ENCODE measurements around the gene SHISAL1.
"Not testable (repeated sequence)": the region's sequence is repeated elsewhere in the genome, so short reads cannot be mapped to it uniquely, and the experiment has no call there.

The SHISAL1 gene

DNA sequence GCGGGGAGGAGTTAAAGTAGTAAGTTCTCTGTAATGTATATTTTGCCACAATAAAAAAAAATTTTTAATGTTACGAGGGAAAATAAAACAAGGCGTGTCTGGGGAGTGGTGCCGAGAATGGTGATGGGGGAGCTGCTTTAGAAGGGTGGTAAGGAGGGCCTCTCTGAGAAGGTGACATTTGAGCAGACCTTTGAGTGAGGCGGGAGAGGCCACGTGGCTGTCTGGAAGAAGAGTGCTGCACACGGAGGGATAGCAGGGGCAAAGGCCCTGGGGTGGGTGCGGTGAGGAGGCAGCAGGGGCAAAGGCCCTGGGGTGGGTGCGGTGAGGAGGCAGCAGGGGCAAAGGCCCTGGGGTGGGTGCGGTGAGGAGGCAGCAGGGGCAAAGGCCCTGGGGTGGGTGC, 10.4 kb downstream of the SHISAL1 start:
- DNase-seq (ENCODE audit: low spot score), result not testable (repeated sequence)

DNA sequence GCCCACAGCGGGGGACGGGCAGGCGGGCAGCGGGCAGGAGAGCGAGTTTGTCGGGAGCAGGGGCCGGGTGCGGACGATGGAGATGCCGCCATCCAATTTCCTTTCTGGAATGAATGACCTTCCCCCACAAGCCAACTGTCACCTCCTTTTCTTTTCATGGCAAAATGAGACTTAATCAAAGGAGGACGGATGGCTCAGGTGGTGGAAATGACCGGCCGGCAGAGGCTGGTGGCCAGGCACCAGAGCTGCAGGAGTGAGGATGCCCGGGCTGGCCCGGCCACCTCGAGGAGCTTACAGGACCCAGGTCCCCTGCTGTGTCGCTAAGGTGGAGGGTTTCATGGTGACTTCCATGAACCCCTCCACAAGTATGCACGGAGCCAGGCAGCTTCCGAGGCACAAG, 11.7 kb downstream of the SHISAL1 start:
- no peak for DNase-seq (ENCODE audit: low spot score)

DNA sequence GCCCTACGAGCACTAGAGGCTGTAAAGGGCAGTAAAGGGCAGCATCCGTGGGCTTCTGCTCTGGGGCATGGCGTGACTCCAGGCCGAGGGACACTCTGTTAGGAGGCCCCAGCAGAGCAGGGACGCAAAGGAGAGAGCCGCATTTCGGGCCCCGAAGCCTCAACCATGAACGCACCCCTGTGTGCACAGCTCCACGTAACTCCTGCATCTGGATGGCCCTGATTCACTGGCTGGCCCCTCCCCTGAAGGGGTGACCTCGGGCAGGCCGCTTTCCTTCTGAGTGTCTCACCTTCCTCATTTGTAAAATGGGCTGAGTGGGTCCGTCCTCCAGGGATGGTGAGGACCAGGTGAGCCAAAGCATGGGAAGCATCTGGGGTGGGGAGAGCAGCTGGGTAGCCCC, 13.6 kb downstream of the SHISAL1 start:
- DNase-seq (ENCODE audit: low spot score), result no peak

DNA sequence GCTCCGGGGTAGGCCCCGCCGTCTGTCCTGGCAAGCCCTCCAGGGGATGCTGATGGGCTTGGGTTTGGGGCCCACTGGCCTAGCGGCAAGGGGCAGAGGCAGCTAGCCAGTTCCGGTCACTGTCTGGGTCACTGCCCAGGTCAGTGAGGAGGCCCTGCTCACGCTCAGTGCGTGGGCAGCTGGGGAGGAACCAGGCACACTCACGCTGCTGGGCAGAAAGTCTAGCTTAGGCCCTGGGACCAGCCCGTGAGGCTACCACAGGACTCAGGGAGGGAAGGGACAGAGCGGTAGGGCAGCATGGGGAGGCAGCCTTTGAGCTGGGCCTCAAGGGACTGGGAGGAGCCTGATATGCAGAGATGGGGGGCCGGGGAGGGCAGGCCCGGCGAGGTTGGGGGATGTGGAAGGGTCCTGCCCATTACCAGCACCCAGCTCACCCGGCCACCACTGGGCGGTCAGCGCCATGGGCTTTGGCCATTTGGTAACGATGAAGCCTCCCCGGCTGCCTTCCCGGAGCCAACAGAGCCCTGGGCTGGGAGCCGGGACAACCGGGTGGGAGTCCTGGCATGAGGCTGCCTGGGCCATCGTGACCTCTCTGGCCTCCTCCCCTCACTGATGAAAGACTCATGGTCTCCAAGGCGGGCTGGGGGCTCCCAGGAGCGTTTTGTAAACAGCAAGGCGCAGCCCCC, 14.2 kb downstream of the SHISAL1 start:
- no peak for DNase-seq (ENCODE audit: low spot score)

DNA sequence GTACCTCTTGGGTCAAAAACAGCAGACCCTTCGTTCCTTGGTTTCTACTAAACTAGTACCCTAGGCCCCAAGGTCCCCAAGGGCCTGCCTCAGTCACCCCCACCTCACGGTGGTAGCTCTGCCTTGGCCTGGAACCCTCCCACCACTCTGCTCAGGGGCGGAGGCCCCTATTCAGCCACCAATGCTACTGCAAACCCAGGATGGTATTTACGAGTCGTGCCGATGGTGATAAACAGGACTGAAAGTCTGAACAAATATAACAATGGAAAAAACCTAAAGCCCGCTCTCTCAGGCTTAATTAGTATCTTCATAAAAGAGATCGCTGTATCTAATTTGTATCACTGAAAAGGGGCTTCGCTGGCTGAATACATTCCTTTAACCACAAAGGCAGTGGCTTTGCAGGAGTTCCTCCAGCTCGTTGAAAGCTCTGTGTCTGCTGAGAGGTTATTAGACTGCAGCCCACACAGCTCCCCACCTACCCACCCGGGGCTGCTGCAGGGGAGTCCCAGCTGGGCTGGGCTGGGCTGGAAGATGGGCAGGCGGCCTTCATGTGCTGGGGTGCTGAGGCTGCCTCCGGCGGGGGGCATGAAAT, 15.2 kb downstream of the SHISAL1 start:
- DNase-seq (ENCODE audit: low spot score), result no peak

DNA sequence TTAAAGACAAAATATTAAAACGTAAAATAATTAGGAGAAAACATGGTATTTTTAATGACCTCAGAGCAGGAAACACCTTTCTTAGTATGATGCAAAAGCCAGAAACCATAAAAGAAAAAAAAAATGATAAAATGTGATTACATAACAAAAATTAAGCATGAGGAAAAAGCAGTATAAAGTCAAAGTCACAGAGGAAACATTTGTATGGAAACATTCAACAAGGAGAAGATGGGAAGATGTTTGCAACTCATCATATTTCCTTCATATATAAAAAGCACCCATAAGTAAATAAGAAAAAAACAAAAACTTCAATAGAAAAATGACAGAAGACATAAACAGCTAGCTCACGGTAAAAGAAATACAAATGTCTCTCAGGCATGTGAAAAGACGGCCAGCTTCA, 17.3 kb downstream of the SHISAL1 start:
- DNase-seq (ENCODE audit: low spot score), result no peak

DNA sequence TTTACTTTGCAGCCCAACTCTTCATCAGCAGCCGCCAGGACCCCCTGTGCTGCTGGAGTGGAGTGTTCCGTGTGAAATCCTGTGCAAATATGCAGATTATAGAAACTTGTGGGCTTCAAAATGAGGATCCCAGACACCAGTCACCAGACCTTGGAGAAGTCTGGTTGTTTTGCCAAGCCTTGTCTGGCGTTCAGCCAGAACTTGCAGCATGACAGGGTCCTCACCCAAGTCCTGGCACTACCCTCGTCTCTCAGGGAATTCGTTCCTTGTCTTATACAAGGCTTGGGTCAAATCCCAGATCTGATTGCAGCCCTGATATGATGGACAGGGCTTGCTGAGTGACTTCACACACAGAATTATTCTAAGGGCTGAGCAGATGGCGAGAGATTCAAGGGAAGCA, 18.9 kb downstream of the SHISAL1 start:
- DNase-seq (ENCODE audit: low spot score), result no peak

DNA sequence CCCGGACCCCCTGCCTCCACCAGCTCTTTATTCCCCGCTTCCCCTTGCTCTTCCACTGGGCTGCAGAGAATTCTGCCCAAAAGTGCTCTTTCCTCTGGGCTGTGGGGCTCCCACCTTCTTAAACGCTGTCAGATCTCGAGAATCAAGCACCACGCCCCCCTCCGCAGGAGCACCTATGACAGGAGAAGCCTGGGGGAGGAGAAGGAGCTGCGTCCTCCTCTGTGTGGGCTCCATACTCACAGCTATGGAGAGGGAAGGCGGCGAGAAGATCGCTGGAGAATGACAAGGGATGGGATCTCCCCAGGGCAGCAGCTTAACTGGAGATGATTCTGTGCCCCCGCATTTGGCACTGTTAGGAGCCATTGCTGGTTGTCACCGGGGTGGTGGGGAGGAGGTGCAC, 19.7 kb downstream of the SHISAL1 start:
- no peak for DNase-seq (ENCODE audit: low spot score)

DNA sequence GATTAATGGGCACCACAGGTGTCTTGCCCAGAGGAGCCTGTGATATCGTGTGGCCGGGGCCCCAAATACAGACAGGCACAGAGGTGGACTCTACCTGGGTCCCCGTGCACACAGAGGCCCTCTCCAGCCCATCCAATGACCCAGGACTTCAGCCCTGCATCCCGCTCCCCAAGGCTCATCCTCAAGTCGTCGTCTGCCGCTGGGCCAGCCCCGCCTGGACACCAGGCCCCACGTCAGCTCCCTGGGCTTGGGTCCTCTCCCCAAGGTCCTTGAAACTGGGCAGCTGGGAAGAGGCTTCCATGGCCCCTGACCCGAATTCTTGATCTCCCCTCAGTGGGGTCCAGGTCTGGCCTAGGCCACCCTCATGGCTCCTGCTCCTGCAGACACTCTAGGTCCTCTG, 20.2 kb downstream of the SHISAL1 start:
- DNase-seq (ENCODE audit: low spot score), result no peak

DNA sequence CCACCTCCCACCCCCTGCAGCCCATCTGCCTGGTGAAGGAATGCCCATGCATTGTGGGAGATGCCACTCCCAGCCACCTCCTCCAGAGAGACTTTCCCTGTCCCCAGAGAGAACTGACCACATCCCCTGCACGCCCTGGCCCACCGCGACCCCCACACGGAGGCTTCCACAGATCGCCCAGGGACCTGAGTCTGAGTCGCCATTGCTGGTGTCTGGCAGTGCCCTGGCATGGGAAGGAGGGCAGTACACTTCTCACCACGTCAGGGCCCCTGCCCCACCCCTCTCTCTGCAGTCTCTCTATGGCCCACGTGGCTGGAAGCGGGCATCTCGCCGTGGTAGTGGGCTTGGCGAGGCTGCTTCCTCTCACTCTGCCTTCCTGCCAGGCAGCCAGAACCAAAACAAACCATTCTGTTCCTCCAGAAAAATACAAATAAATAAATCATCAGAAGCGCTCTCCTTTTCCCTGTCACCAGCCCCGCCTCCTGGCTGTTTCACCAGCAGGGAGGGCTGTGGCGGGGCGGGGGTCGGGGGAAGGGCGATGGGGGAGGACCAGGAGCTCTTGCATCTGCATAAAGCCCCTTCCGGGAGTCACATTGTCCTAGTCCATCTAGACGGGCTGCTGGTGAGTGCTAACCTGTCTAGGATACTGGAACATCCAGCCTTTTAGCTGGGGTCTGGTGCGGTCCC, 20.9 kb downstream of the SHISAL1 start:
- no peak for DNase-seq (ENCODE audit: low spot score)

DNA sequence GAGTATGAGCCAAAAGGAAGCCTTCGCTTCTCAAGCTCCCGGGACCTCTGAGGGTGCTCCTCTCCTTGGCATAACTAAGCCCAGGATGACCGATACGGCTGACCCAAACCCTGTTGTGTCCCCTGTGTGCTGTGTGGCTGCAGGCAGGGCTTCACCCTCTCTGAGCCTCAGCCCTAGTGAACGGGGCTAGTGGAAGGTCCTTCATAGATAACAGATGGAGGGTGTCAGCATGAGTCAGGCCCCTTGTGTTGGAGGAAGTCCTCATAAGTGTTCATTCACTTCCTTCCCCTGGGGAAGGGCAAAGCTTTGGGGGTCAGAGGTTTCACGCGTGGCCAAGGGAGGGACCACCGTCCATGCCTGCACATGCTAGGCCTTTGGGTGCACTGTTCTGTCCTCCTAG, 21.5 kb downstream of the SHISAL1 start:
- peak; percentile 15 for DNase-seq (ENCODE audit: low spot score)

DNA sequence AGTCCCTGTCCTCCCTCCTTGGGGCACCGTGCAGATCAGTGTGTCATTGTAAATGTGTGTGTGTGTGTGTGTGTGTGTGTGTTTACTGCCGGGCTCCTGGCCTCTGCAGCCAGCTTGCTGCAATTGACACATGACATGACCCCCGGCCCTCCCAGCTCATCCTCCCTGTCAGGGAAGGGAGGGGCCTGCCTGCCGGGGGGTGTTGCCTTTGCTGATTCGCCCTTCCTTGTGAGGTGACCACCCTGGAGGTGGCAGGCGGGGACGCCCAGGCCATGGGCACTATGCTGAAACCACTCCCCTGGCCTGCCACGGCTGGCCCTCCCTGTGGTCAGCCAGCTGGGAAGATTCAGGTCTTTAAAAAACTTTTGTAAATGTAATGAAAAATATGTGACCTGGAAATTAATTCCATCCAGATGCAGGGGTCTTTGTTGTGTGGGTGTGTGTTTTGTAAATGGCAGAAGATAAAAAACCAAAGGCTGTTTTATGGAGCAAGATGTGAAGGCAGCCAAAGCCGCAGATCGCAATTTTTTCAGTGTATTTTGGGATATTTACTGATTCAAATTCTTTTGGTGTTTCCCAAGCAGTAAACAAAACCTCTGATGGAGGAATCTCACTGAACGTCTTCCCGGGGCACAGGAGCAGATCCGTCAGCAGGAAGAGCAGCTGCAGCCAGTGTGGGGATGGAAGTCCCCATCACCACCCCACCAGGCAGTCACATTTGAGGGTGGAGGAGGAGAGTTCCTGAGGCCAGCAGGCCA, 23.2 kb downstream of the SHISAL1 start:
- DNase-seq (ENCODE audit: low spot score), result no peak

DNA sequence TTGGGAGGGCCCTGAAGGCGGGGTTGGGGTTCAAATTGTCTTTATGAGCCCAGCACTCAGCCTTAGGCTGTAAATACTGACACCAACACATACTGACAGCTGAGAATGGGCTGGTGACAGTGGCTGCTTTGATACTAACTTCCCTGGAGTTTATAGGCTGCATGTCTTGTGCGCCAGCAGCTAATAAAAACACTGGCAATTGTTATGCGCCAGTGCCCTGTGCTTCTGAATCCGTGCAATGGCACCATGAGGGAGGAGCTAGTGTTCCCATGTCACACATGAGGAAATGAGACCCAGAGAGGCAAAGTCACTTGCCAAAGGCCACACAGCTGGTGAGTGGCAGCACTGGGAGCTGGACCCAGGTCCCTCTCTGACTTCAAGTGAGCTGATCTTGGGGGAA, 23.8 kb downstream of the SHISAL1 start:
- no peak for DNase-seq (ENCODE audit: low spot score)

DNA sequence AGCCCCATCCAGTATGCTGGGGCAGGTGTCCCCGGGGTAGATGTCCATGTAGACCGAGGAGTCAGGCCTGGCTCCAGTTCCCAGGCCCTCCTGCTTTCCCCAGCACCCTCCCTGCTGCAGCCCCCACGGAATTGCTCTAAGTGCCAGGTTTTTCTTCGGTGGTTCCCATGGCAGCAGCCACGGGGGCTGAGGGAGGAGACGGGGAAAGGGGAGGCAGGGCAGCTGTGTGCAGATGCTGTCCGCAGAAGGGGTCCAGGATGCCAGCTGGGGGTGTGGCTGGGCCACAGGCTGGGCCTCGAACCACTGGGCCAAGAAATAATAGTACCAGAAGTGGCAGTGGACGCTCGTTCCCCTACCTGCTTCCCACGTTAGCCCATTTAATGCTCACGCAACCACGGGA, 25.0 kb downstream of the SHISAL1 start:
- DNase-seq (ENCODE audit: low spot score), result no peak

DNA sequence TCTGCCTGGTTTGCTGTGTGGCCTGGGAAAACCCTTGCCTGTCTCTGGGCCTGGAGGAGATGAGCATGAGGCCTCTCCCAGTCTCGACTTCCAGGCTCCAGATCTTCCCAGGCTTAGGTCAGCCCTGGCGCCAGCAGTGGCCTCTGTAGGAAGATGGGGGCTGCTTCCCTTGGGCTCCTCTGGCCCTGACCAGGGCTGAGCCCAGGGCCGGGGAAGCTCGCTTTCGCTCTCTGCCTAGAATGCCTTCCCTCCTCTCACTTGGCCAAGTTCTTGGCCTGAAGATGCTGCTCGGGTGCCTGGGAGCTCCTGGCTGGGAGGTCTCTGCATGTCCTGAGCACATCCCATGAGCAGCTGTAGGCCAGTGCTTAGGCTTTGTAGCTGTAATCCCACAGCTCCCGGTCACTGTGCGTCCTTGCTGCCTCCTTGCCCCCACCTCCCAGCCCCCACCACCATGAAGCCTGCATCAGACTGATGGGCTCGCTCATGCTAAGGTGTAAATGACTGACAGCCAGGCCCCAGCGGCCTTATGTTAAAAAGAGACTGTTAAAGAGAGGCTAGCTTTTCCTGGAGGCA, 25.5 kb downstream of the SHISAL1 start:
- no peak for DNase-seq (ENCODE audit: low spot score)

DNA sequence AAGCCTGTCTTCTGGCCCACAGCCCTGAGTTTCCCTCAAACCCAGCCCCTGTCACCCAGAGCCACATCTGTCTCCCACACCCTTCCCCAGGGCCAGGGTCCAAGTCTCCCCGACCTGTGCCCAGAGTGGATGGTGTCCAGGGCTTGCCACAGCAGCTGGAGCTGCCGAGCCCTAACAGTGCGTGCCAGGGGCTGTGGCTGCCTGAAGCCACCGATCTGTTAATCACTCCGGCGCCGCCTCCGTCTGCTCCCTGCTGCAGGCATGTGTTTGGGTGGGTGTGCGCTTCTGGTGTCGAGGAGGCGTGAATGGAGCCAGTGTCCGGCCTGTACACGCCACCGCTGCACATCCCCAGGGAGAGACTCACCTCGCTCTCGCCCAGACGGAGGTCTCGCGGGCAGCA, 26.1 kb downstream of the SHISAL1 start:
- no peak for DNase-seq (ENCODE audit: low spot score)

DNA sequence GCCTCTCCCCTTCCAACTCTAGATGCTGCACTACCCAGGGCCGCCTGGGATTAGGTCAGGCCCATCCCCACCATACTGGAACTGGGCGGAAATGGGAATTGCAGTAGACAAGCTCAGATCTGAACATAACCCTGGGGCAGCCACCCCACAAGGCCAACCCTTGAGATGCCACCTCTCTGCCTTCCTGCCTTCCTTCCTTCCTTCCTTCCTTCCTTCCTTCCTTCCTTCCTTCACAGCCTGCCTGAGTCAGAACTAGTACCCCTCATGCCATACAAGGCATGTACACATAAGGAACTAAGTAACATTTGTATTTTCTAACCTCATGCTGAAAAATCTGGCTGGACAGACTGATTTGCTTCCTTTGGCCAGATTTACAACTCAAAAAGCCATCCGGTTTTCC, 28.0 kb downstream of the SHISAL1 start:
- no peak for DNase-seq (ENCODE audit: low spot score)

DNA sequence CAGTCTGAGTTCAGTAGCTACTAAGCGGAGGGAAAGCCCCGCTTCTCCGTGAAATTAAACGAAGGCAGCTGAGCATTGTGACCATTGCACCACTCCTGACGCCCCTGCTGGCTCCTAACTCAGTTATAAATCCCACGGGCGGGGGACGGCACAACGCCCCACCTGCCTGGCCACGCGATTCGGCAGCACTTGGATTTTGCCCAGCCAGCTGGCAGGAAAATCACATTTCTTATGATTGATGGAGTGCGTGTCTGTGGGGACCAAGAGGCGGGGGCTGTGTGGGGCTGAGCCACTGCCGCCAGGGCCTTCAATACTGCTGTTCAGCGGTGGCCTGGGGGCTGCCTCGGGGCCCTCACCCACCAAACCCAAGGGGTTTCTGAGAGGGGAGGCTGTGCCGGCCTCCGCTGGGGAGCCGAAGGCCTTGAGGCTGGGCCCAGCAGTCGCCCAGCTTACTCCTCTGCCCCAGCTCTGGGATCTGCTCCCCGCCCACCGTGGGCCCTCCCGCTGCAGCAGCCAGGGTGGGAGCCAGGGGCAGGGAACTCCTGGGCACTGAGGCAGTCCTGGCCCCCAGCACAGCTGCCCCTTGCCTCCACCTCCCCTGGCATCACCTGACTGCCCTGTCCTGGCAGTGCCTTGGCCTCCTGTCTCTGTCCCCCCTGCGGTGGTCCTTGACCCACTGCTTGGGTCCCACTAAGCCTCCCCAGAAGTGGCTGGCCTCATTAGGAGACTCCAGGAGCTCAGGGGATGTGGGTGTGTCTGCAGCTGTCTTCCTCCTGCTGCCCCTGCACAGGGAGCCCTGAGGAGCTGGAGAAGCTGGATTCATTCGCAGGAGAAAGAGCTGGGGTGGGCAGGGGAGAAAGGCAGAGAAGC, 30.7 kb downstream of the SHISAL1 start:
- no peak for DNase-seq (ENCODE audit: low spot score)

DNA sequence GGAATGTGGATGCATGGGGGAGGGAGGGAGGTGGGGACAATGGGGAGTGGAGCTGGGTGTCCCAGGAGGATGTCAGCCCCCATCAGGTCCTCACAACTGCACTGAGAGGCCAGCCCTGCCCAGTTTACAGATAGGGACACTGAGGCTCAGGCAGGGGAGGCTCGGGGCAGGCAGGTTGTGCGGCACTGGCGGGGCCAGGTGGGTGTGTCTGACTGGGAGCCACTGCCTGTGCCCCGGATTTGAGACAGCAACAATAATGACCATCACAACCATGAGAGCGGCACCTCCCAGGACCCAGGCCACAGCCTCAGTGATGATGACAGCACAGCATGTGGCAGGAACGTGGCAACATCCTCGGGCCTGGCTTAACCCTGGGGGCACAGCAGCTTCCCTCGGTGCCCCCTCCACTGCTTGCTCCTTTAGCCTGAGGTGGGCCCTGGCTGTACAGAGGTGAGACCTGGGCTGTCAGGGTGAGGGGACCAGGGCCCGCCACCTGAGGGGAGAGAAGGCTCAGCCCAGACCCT, 32.0 kb downstream of the SHISAL1 start:
- no peak for DNase-seq (ENCODE audit: low spot score)

DNA sequence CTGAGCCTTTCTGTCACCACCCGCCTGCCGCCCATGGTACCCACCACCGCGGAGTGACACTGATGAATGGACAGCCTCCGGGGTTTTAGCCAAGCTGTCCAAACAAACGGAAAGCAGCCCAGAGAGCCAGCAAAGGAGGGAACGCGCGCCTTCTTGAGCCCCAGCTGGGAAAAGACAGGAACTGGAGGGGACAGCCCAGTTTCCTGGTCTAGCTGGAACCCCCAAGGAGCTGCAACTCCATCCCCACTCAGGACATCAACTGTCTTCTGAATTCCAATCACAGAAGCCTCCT, 33.7 kb downstream of the SHISAL1 start:
- no peak for DNase-seq (ENCODE audit: low spot score)

DNA sequence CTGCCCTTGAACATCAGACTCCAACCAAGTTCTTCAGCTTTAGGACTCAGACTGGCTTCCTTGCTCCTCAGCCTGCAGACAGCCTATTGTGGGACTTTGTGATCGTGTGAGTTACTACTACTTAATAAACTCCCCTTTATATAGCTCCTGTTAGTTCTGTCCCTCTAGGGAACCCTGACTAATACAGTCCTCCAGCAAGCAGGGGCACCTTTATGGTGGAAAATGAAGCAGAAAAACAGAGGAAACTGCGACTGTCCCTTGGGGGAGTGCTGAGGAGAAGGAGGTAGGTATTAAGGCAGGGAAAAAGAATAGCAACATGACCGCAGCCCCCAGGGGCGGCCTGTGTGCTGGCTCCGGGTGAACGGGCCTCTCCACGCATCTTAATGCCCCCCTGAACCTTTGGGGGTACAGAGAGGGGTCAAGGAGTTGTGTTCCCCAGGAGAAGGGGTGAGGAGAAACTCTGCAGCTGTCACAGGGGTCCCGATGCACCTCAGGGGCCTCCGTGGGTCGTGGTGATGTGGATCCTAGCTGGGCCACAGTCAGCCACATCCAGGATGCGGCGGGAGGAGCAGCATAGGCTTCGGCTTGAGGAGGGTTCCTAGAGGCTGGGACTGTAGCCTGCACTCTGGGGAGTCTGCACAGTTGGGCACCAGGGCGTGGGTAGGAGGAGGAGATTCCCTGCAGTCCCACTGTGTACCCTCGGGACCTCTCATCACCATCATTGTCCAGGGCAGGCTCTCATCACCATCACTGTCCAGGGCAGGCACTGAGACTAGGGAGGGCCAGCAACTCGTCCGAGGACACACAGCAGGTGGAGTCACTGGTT, 34.3 kb downstream of the SHISAL1 start:
- DNase-seq (ENCODE audit: low spot score), result no peak

Measured in RKO (cell line).